ENCODE data around the gene MYO1G. TPM values are rescaled to one million over a fixed set of nuclear protein-coding genes. Genes with fewer than 3 reads are reported as not detected.

The MYO1G gene
- polyA plus RNA-seq, 4 donors, result 1.3 to 4.1 (median 1.9) TPM

DNA sequence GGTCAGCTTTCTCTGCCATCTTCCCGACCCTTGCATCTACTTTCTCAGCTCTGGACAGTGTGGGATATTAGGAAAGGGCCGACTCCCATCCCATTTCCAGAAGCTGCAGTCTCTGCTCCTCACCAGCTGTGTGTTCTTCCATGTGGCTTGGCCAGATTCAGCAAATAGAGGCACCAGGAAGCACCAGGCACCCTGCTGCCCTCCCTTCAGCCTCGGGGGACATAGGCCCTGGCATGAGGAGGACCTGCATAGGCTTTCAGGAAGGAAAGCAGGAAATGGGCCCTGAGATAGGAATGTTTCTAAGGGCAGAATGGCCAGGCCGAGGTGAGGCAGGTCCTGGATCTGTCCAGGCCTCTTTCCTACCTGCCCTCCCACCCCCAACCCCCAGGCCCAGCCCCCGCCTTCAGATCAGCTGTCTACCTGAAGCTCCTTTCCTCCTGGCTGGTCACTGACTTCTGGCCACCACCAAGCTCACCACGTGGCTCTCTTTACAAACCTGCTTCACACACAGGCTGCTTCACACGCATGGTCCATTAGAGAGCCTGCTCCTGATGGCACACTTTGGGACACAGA lies 66.0 kb downstream of the MYO1G start:
- no peak for FAIRE-seq
- 49 to 56% (median 55%) methylated on average over 7 of the region's 7 CpGs for WGBS, 3 donors
- Histone ChIP-seq H3K4me1 (ENCODE audit: control insufficient read depth in 3 of 3, insufficient read depth in 2 of 3, low read depth in 1 of 3, low read length in 2 of 3) (no peaks in the 10 kb centered on the region), H3K9me3 (ENCODE audit: control insufficient read depth in 2 of 2, insufficient read depth in 1 of 2, low read depth in 1 of 2, low read length in 1 of 2) (no peaks in the 10 kb centered on the region), H3K27me3 (ENCODE audit: control insufficient read depth in 3 of 3, insufficient read depth in 3 of 3, low read length in 3 of 3) (no peaks in the 10 kb centered on the region), H3K27ac (ENCODE audit: low read depth in 1 of 3, low read length in 2 of 3) (no peak overlapping the region), H3K4me3 (ENCODE audit: low read depth in 1 of 3, low read length in 3 of 3) (no peak overlapping the region), H3K36me3 (ENCODE audit: control insufficient read depth in 3 of 3, insufficient read depth in 2 of 3, low read depth in 1 of 3, low read length in 3 of 3) (no peaks in the 10 kb centered on the region)
- no peak for DNase-seq

Other genes with a start within 250 kb of the MYO1G start
- gene ZMIZ2, start 230.2 kb downstream of the MYO1G start, polyA plus RNA-seq, result 10 to 100 TPM; 18.9 to 75.2 (median 37.6) TPM
- gene PPIA, start 182.3 kb downstream of the MYO1G start, polyA plus RNA-seq, result 1,000 to 10,000 TPM; 1,389 to 4,480 (median 2,811) TPM
- gene H2AZ2, start 130.9 kb downstream of the MYO1G start, polyA plus RNA-seq, result 100 to 1,000 TPM in 2 of 4 donors, 10 to 100 TPM in 2; 76.7 to 159 (median 110) TPM
- gene PURB, start 93.5 kb downstream of the MYO1G start, polyA plus RNA-seq, result 10 to 100 TPM in 1 of 4 donors, 1 to 10 TPM in 3; 4.1 to 20.9 (median 6.3) TPM
- 10 to 100 TPM; 17.8 to 32.3 (median 24.7) TPM for gene CCM2, start 21.2 kb upstream of the MYO1G start, polyA plus RNA-seq
- 1 to 10 TPM in 2 of 4 donors, under 1 TPM in 2; 0.22 to 2.9 (median 1.1) TPM for gene NACAD, start 110.0 kb upstream of the MYO1G start, polyA plus RNA-seq
- gene TBRG4, start 132.7 kb upstream of the MYO1G start, polyA plus RNA-seq, result 10 to 100 TPM; 44.9 to 70.7 (median 58.2) TPM
- 10 to 100 TPM in 1 of 4 donors, 1 to 10 TPM in 2, under 1 TPM in 1; 0.67 to 48.6 (median 4.1) TPM for gene RAMP3, start 178.8 kb upstream of the MYO1G start, polyA plus RNA-seq

Measured in small intestine (tissue), 7 donors.